ENCODE data around the gene RPL9.
"Not testable (repeated sequence)": the region's sequence is repeated elsewhere in the genome, so short reads cannot be mapped to it uniquely, and the experiment has no call there.

RPL9 gene

DNA sequence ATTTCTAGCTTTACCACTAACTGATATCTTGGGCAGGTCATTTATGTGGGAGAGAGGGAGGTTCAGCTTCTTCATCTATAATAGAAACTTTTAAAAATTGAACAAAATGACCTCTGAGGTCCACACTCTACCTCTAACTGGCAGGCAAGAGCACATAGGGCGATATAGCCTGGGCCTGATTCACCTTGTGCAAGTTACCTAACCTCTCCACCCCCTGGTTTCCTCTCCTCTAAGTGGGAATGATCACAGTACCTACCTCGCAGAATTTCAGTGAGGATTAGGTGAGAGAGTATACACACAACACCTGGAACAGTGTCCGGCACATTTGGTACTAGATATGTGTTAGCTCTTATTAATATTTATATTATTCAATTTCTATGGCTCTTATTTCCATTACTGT lies 36.5 kb downstream of the RPL9 start:
- no peak for DNase-seq

DNA sequence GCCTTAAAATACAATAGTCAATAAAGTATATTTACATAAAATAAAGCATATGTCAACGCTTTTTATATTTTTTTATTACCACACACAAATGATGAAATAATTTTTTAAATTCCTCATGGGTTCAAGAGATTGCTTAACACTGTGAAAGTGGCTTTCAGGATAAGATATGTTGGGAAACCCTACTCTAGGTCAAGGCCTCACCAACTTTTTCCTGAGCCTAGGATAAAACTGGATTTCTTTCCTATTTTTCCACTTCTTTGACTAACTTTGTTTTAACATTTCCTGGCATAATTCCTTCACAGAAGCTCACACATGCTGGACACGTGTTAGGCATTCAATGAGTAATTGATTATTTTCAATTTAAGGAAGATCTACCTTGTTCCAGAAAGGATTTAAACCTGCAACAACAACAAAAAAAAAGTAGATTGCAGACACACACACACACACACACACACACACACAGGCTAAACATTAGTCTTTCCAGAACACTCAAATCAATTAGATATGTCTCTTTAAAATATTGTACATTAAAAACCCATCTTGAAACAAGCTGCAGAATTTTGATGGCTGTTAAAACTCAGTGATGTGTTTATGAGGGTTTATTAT lies 42.9 kb downstream of the RPL9 start:
- DNase-seq: no peak

DNA sequence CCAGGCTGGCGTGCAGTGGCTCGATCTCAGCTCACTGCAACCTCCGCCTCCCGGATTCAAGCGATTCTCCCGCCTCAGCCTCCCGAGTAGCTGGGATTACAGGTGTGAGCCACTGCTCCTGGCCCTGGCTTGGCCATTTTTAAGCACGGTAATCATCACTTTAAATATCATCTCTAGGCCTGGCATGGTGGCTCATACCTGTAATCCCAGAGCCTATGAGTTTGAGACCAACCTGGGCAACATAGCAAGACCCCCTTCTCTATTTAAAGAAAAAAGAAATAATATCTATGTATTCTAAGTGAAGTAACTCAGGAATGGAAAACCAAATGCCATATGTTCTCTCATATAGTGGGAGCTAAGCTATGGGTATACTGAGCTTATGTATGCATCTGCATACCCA lies 47.2 kb downstream of the RPL9 start:
- not testable (repeated sequence) for DNase-seq

- DNase-seq: no peak
These were observed 48.3 kb downstream of the RPL9 start for GRCh38 chr4:39410415-39410814.

GRCh38 chr4:39407584-39407885 lies 51.2 kb downstream of the RPL9 start:
- DNase-seq: no peak

DNA sequence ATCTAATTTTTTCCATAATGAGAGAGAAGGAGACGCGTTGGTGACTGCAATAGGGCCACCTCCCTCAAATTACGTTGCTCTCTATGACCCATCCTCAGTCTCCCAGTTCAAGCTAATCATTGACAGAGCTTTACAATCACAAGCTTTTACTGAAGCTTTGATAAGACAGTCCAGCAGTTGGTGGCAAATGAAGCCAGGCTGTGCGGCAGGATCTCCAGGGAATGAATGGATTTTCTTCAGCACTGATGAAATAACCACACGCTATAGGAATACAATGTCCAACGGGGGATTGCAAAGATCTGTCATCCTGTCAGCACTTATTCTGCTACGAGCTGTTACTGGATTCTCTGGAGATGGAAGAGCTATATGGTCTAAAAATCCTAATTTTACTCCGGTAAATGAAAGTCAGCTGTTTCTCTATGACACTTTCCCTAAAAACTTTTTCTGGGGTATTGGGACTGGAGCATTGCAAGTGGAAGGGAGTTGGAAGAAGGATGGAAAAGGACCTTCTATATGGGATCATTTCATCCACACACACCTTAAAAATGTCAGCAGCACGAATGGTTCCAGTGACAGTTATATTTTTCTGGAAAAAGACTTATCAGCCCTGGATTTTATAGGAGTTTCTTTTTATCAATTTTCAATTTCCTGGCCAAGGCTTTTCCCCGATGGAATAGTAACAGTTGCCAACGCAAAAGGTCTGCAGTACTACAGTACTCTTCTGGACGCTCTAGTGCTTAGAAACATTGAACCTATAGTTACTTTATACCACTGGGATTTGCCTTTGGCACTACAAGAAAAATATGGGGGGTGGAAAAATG lies 51.7 kb downstream of the RPL9 start, which contains the start of gene KLB:
TSS of gene KLB (plus strand) at position 168 of the 821 bp plus-strand sequence. CDS start at position 188, 20 bp downstream.
- DNase-seq: no peak

Measured in NCI-H748 treated with DMSO at 0.1 percent for 48 hours (cell line).